GM23338 (cell line): ENCODE measurements around the gene GDF11. TPM values are rescaled to one million over a fixed set of nuclear protein-coding genes. Genes with fewer than 3 reads are reported as not detected.

Experiments
- ATAC-seq: fragments of 200-7000 bp; cut with Tn5 transposase; 3 replicates; pipeline ENCODE4 v1.9.1; 2020
- DNase-seq: peaks from one replicate; pipeline ENCODE4 v3.0.0-alpha.2; 2015; ENCODE audit warnings: low spot score
- H2AFZ ChIP-seq: fragments of 200-600 bp; sonication (generic); 2 replicates; pipeline ENCODE4 v1.8.0; 2016; ENCODE audit warnings: antibody characterized with exemption, mild to moderate bottlenecking, moderate library complexity
- H3F3A ChIP-seq: fragments of 200-600 bp; sonication (generic); replicated peaks from 2 replicates; pipeline ENCODE4 v1.8.0; 2017; ENCODE audit warnings: antibody characterized with exemption, mixed run types, low read depth
- H3K27ac ChIP-seq: fragments of 200-600 bp; sonication (generic); 2 replicates; pipeline ENCODE4 v1.6.1; 2016; ENCODE audit warnings: low read depth
- H3K27me3 ChIP-seq: fragments of 200-600 bp; sonication (generic); 2 replicates; pipeline ENCODE4 v1.8.0; 2016; ENCODE audit warnings: mild to moderate bottlenecking, mixed run types, moderate library complexity; ENCODE audit not compliant: insufficient read depth
- H3K36me3 ChIP-seq: fragments of 200-600 bp; sonication (generic); 2 replicates; pipeline ENCODE4 v1.8.0; 2016; ENCODE audit warnings: mild to moderate bottlenecking; ENCODE audit not compliant: insufficient read depth
- H3K4me1 ChIP-seq: fragments of 200-600 bp; sonication (generic); 2 replicates; pipeline ENCODE4 v1.8.0; 2016; ENCODE audit warnings: mild to moderate bottlenecking, moderate library complexity; ENCODE audit not compliant: insufficient read depth
- H3K4me2 ChIP-seq: fragments of 200-600 bp; sonication (generic); 2 replicates; pipeline ENCODE4 v1.7.1; 2017; ENCODE audit warnings: mixed run types
- H3K4me3 ChIP-seq: fragments of 200-600 bp; sonication (generic); 2 replicates; pipeline ENCODE4 v1.6.1; 2016; ENCODE audit warnings: mixed run types
- H3K79me2 ChIP-seq: fragments of 200-600 bp; sonication (generic); replicated peaks from 2 replicates; pipeline ENCODE4 v1.8.0; 2017; ENCODE audit warnings: mild to moderate bottlenecking; ENCODE audit not compliant: insufficient read depth
- H3K9me2 ChIP-seq: fragments of 200-600 bp; sonication (generic); 2 replicates; pipeline ENCODE4 v1.8.0; 2017; ENCODE audit not compliant: insufficient read depth
- H4K20me1 ChIP-seq: fragments of 200-600 bp; sonication (generic); replicated peaks from 2 replicates; pipeline ENCODE4 v1.8.0; 2017; ENCODE audit warnings: mild to moderate bottlenecking; ENCODE audit not compliant: insufficient read depth
- H3K27ac Mint-ChIP-seq: 2 replicates; pipeline ENCODE4 v1.8.0; 2020; ENCODE audit warnings: inconsistent platforms, mild to moderate bottlenecking, moderate library complexity, mixed read lengths
- H3K27me3 Mint-ChIP-seq: 3 replicates; pipeline ENCODE4 v1.8.0; 2022; ENCODE audit warnings: low read depth, mild to moderate bottlenecking, moderate library complexity, mixed read lengths, inconsistent platforms; ENCODE audit not compliant: insufficient read depth, poor library complexity
- H3K36me3 Mint-ChIP-seq: 3 replicates; pipeline ENCODE4 v1.8.0; 2021; ENCODE audit warnings: low read depth, mild to moderate bottlenecking, inconsistent platforms, moderate library complexity, mixed read lengths
- H3K4me1 Mint-ChIP-seq: 3 replicates; pipeline ENCODE4 v1.8.0; 2020; ENCODE audit warnings: mild to moderate bottlenecking, inconsistent platforms, mixed read lengths
- H3K4me3 Mint-ChIP-seq: 3 replicates; pipeline ENCODE4 v1.8.0; 2021; ENCODE audit warnings: moderate library complexity, mild to moderate bottlenecking, inconsistent platforms, mixed read lengths
- H3K9me3 Mint-ChIP-seq: 3 replicates; pipeline ENCODE4 v1.8.0; 2020; ENCODE audit warnings: moderate library complexity, mild to moderate bottlenecking, inconsistent platforms, mixed read lengths
- CREB1 ChIP-seq: fragments of 250-450 bp; sonication (Bioruptor Pico); IDR thresholded peaks from 2 replicates; pipeline ENCODE4 v1.5.0; 2020; ENCODE audit warnings: low read depth, mild to moderate bottlenecking, moderate library complexity
- ETS1 ChIP-seq: IDR thresholded peaks from 2 replicates; pipeline ENCODE4 v1.6.1; 2016; ENCODE audit warnings: antibody characterized with exemption
- EZH2 ChIP-seq: fragments of 200-600 bp; sonication (generic); IDR thresholded peaks from one replicate; pipeline ENCODE4 v1.8.0; 2017; ENCODE audit warnings: antibody characterized with exemption, mild to moderate bottlenecking, low read depth; ENCODE audit not compliant: unreplicated experiment
- EZH2phosphoT487 ChIP-seq: fragments of 200-600 bp; sonication (generic); IDR thresholded peaks from one replicate; pipeline ENCODE4 v1.8.1; 2018; ENCODE audit warnings: antibody characterized with exemption; ENCODE audit not compliant: unreplicated experiment
- JUNB ChIP-seq: IDR thresholded peaks from one replicate; pipeline ENCODE4 v1.6.1; 2016; ENCODE audit warnings: antibody characterized with exemption; ENCODE audit not compliant: unreplicated experiment
- NANOG ChIP-seq: IDR thresholded peaks from 2 replicates; pipeline ENCODE4 v1.6.1; 2016; ENCODE audit warnings: antibody characterized with exemption, borderline replicate concordance
- POLR2AphosphoS5 ChIP-seq: IDR thresholded peaks from 2 replicates; pipeline ENCODE4 v1.6.1; 2016; ENCODE audit warnings: antibody characterized with exemption, low read depth
- REST ChIP-seq: IDR thresholded peaks from one replicate; pipeline ENCODE4 v1.6.1; 2018; ENCODE audit warnings: antibody characterized with exemption; ENCODE audit not compliant: unreplicated experiment
- STAT1 ChIP-seq: IDR thresholded peaks from one replicate; pipeline ENCODE4 v1.6.1; 2016; ENCODE audit warnings: antibody characterized with exemption; ENCODE audit not compliant: unreplicated experiment
- polyA plus RNA-seq: library from polyadenylated mRNA; unstranded; fragments of >200 nt; fragmentation: Nextera tagmentation; extraction: Ambion mirVana; gene quantifications from 2 replicates; pipeline ENCODE4 v1.2.1, GENCODE V29; 2016
- total RNA-seq: library from RNA; depleted of rRNA; stranded (reverse); fragments of >200 nt; shearing (Covaris generic); gene quantifications from 2 replicates; pipeline ENCODE4 v1.2.3, GENCODE V29; 2014

The GDF11 gene
- total and polyA plus RNA-seq, 2 experiments from 2014 or later: 3.7 to 12.5 TPM

- TF ChIP-seq STAT1: no peak
- TF ChIP-seq EZH2phosphoT487: no peak
- TF ChIP-seq EZH2: no peak
- TF ChIP-seq REST: no peak
- no peak for TF ChIP-seq NANOG
- no peak for TF ChIP-seq JUNB
- no peak for TF ChIP-seq CREB1 (CRISPR knock-in tag)
- no peak for TF ChIP-seq ETS1
Observed at GRCh38 chr12:55718624-55719275, 24.2 kb upstream of the GDF11 start (continued).

- peaks cover 35% of the 10 kb centered on the region for H3K4me1 Mint-ChIP-seq
- no peak overlapping the region for H3K4me3 Mint-ChIP-seq
- Histone ChIP-seq H3K36me3 (no peaks in the 10 kb centered on the region), H3K79me2 (peaks cover 10% of the 10 kb centered on the region; the same call in 1 of the 2 replicates), H3K4me2 (peak overlapping the region; percentile 98; the same call in 1 of the 2 replicates), H3K4me1 (peaks cover 37% of the 10 kb centered on the region), H2AFZ (no peak overlapping the region), H3K9me2 (no peaks in the 10 kb centered on the region), H4K20me1 (no peaks in the 10 kb centered on the region), H3F3A (peaks cover 19% of the 10 kb centered on the region; the same call in 1 of the 2 replicates), H3K27ac (peak overlapping the region; percentile 82; the same call in 1 of the 2 replicates), H3K27me3 (no peaks in the 10 kb centered on the region), H3K4me3 (no peak overlapping the region)
- H3K9me3 Mint-ChIP-seq: peaks cover 6% of the 10 kb centered on the region; the same call in 2 of the 3 replicates
- ATAC-seq (no peak), DNase-seq (no peak)
- 0 out of 2 replicates have a peak overlapping the region, but pooled peaks have one; percentile 96 for H3K27ac Mint-ChIP-seq
- peaks cover 28% of the 10 kb centered on the region for H3K27me3 Mint-ChIP-seq
- H3K36me3 Mint-ChIP-seq: peaks cover 14% of the 10 kb centered on the region
- no peak for TF ChIP-seq NANOG
- no peak for TF ChIP-seq ETS1
- TF ChIP-seq REST: no peak
- no peak for TF ChIP-seq CREB1 (CRISPR knock-in tag)
- TF ChIP-seq EZH2: no peak
- no peak for TF ChIP-seq POLR2AphosphoS5
- no peak for TF ChIP-seq STAT1
Observed at GRCh38 chr12:55719371-55719770, 23.6 kb upstream of the GDF11 start.
